Keratinocyte (primary cell): ENCODE data around the gene SLC6A17. TPM values are rescaled to one million over a fixed set of nuclear protein-coding genes. Genes with fewer than 3 reads are reported as not detected.

Source experiments
- DNase-seq: peaks from one replicate; pipeline ENCODE4 v3.0.0-alpha.2; 2011; ENCODE audit warnings: low read depth, missing footprints, low spot score
- FAIRE-seq: peaks from 2 replicates; lab custom pipeline; 2011; peaks lifted over from hg19 to GRCh38; lab: Jason Lieb, UNC
- H2AFZ ChIP-seq: 2 replicates; pipeline ENCODE4 v1.6.0; 2012; ENCODE audit warnings: low read length, control low read depth, inconsistent platforms; ENCODE audit not compliant: control insufficient read depth
- H3K27ac ChIP-seq: 2 replicates; pipeline ENCODE4 v1.5.1; 2011; ENCODE audit warnings: low read length; ENCODE audit not compliant: control insufficient read depth, insufficient read depth
- H3K27me3 ChIP-seq: 3 replicates; pipeline ENCODE4 v1.6.0; 2011; ENCODE audit warnings: low read length; ENCODE audit not compliant: control insufficient read depth, insufficient read depth; ENCODE audit errors: extremely low read depth
- H3K36me3 ChIP-seq, 2 experiments: 2 replicates in 1 of 2; 3 replicates in 1 of 2; pipeline ENCODE4 v1.5.1; 2011; ENCODE audit warnings: low read length in 2 of 2, mild to moderate bottlenecking in 1 of 2; ENCODE audit not compliant: control insufficient read depth in 2 of 2, insufficient read depth in 2 of 2; ENCODE audit errors: extremely low read depth in 1 of 2
- H3K4me1 ChIP-seq: 3 replicates; pipeline ENCODE4 v1.5.1; 2011; ENCODE audit warnings: low read length; ENCODE audit not compliant: control insufficient read depth, insufficient read depth; ENCODE audit errors: extremely low read depth
- H3K4me2 ChIP-seq: 3 replicates; pipeline ENCODE4 v1.6.0; 2011; ENCODE audit warnings: low read depth, low read length; ENCODE audit not compliant: control insufficient read depth, insufficient read depth; ENCODE audit errors: extremely low read depth
- H3K4me3 ChIP-seq, 3 experiments: fragments of 200-600 bp in 1 of 3; sonication (generic) in 1 of 3; 2 replicates in 2 of 3; 3 replicates in 1 of 3; pipeline ENCODE4 v1.5.1; 2011 to 2016; ENCODE audit warnings: low read length in 3 of 3, mild to moderate bottlenecking in 3 of 3, control low read depth in 2 of 3, inconsistent platforms in 1 of 3, low read depth in 1 of 3, mixed read lengths in 1 of 3, mixed run types in 1 of 3, moderate library complexity in 1 of 3; ENCODE audit not compliant: control insufficient read depth in 2 of 3, insufficient read depth in 2 of 3; ENCODE audit errors: extremely low read depth in 1 of 3
- H3K79me2 ChIP-seq: 2 replicates; pipeline ENCODE4 v1.6.0; 2012; ENCODE audit warnings: low read length; ENCODE audit not compliant: control insufficient read depth, insufficient read depth
- H3K9ac ChIP-seq: 3 replicates; pipeline ENCODE4 v1.6.0; 2011; ENCODE audit warnings: low read length; ENCODE audit not compliant: control insufficient read depth, insufficient read depth; ENCODE audit errors: extremely low read depth
- H3K9me1 ChIP-seq: 3 replicates; pipeline ENCODE4 v1.6.0; 2011; ENCODE audit warnings: low read length; ENCODE audit not compliant: control insufficient read depth, insufficient read depth; ENCODE audit errors: extremely low read depth
- H3K9me3 ChIP-seq: 2 replicates; pipeline ENCODE4 v1.5.1; 2012; ENCODE audit warnings: low read depth, low read length; ENCODE audit not compliant: control insufficient read depth
- H4K20me1 ChIP-seq: 3 replicates; pipeline ENCODE4 v1.6.0; 2011; ENCODE audit warnings: low read length; ENCODE audit not compliant: control insufficient read depth, insufficient read depth; ENCODE audit errors: extremely low read depth
- EZH2 ChIP-seq: IDR thresholded peaks from one replicate; pipeline ENCODE4 v1.6.1; 2012; ENCODE audit warnings: inconsistent platforms, mild to moderate bottlenecking, low read length, moderate library complexity
- dilution Hi-C: fragments of 300-500 bp; cut with MboI; formaldehyde crosslinking; loops from one replicate; pipeline ENCODE4 v1.7.0; 2020; ENCODE audit warnings: low sequenced_read_pairs; ENCODE audit not compliant: extremely low pct_ligation_motif_present
- polyA plus RNA-seq, 5 experiments: library from polyadenylated mRNA; depleted of rRNA in 3 of 5; stranded (reverse) in 3 of 5; stranded (forward) in 1 of 5; unstranded in 1 of 5; fragments of >200 nt; gene quantifications; 1 replicate in 1 of 5; 2 replicates in 3 of 5; 3 replicates in 1 of 5; pipeline versions ENCODE4 v1.2.1 to v1.2.3, GENCODE V29; 2011 to 2012; ENCODE audit warnings: missing spikeins in 2 of 5, low read depth in 1 of 5, low replicate concordance in 1 of 5
- TF ChIP-seq, protein P1 (sequence below), 3 experiments: IDR thresholded peaks in 1 of 3; conservative IDR thresholded peaks in 1 of 3; optimal IDR thresholded peaks in 1 of 3; 2 replicates in 2 of 3; 3 replicates in 1 of 3; pipeline versions ENCODE3 to v1.5.1; 2011; ENCODE audit warnings: low read length in 3 of 3, mild to moderate bottlenecking in 3 of 3, moderate library complexity in 2 of 3, control low read depth in 1 of 3, inconsistent platforms in 1 of 3; ENCODE audit not compliant: insufficient read depth in 2 of 3; ENCODE audit errors: extremely low read depth in 1 of 3

The SLC6A17 gene
- polyA plus RNA-seq, 1 donor (not counting 4 experiments of a cell fraction or from before 2014, with no cell fraction given): 0.25 TPM

DNA sequence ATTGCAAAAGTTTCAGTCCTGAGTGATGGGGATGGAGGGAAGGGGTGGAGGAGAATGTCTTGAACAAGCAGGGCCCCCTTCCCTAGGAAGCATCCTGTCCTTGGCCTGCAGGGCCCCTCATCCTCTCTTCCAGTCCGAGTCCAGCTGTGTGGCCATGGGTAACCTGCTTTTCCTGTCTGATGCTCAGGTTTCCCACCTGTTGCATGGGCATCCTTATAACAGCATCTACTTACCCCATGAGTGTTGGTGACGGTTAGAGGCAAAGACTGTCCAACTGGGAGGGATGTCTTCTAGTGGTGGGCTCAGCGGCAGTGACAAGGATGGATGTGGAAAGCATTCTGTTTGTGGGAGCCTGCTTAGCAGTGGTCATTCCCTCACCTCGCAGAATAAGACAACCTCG lies 36.1 kb upstream of the SLC6A17 start:
- Histone ChIP-seq H3K4me2 (no peak overlapping the region), H4K20me1 (no peaks in the 10 kb centered on the region), H3K27ac (no peak overlapping the region), H2AFZ (no peak overlapping the region), H3K79me2 (no peaks in the 10 kb centered on the region), H3K4me1 (no peaks in the 10 kb centered on the region), H3K9ac (no peak overlapping the region), H3K4me3 (no peak overlapping the region), H3K9me1 (no peaks in the 10 kb centered on the region), H3K9me3 (no peaks in the 10 kb centered on the region), H3K36me3 (no peaks in the 10 kb centered on the region), H3K27me3 (peaks cover 36% of the 10 kb centered on the region)
- FAIRE-seq (no peak), DNase-seq (no peak)
- no peak for TF ChIP-seq EZH2
- TF ChIP-seq, protein P1, sequence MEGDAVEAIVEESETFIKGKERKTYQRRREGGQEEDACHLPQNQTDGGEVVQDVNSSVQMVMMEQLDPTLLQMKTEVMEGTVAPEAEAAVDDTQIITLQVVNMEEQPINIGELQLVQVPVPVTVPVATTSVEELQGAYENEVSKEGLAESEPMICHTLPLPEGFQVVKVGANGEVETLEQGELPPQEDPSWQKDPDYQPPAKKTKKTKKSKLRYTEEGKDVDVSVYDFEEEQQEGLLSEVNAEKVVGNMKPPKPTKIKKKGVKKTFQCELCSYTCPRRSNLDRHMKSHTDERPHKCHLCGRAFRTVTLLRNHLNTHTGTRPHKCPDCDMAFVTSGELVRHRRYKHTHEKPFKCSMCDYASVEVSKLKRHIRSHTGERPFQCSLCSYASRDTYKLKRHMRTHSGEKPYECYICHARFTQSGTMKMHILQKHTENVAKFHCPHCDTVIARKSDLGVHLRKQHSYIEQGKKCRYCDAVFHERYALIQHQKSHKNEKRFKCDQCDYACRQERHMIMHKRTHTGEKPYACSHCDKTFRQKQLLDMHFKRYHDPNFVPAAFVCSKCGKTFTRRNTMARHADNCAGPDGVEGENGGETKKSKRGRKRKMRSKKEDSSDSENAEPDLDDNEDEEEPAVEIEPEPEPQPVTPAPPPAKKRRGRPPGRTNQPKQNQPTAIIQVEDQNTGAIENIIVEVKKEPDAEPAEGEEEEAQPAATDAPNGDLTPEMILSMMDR (optimal IDR thresholded peaks at IDR 0.05 in 1 of 3, IDR thresholded peaks at IDR 0.05 in 1 of 3, conservative IDR thresholded peaks at IDR 0.05 in 1 of 3; ENCODE audit: extremely low read depth in 1 of 3, insufficient read depth in 2 of 3, low read length in 3 of 3): no peak
- dilution Hi-C loops: no loop called here

DNA sequence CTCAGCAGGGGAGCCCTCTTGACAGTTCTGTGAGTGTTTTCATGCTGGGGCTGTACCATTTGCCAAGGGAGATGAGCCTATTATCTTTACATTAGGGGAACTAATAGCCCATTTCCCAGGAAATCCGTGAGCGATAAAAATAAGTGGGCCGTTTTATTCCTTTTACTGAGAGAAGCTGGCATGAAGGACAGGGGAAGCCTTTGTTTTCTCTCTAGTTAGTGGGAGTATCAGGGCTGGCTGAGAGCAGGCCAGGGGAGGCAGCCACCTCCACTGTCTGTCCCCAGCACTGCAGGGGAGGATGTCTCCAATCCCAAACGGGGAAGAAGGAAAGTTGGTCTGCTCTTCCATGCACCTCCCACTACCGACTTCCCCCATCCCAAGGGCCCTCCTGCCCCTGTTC lies 35.5 kb upstream of the SLC6A17 start:
- Histone ChIP-seq H3K9me1 (no peaks in the 10 kb centered on the region), H4K20me1 (no peaks in the 10 kb centered on the region), H3K4me3 (no peak overlapping the region), H3K4me1 (no peaks in the 10 kb centered on the region), H2AFZ (no peak overlapping the region), H3K79me2 (no peaks in the 10 kb centered on the region), H3K27me3 (peaks cover 33% of the 10 kb centered on the region), H3K9ac (no peak overlapping the region), H3K27ac (no peak overlapping the region), H3K36me3 (no peaks in the 10 kb centered on the region), H3K4me2 (no peak overlapping the region), H3K9me3 (no peaks in the 10 kb centered on the region)
- dilution Hi-C loops: no loop called here
- TF ChIP-seq, protein P1 (optimal IDR thresholded peaks at IDR 0.05 in 1 of 3, IDR thresholded peaks at IDR 0.05 in 1 of 3, conservative IDR thresholded peaks at IDR 0.05 in 1 of 3; ENCODE audit: extremely low read depth in 1 of 3, insufficient read depth in 2 of 3, low read length in 3 of 3): no peak
- TF ChIP-seq EZH2: no peak
- no peak for FAIRE-seq
- no peak for DNase-seq
